Measurements from ENCODE around the gene PCGF3.

GRCh38 chr4:773214-773613, 67.6 kb downstream of the PCGF3 start:
- no peak for TF ChIP-seq POLR2A (IDR thresholded peaks at IDR 0.05)
- TF ChIP-seq CTCF (IDR thresholded peaks at IDR 0.05): no peak

All from testis (tissue), 2 donors.